NCI-H774 (cell line): Measurements from ENCODE around the gene DDX51.
"Not testable (repeated sequence)": the region's sequence is repeated elsewhere in the genome, so short reads cannot be mapped to it uniquely, and the experiment has no call there.

ENCODE experiments used
- DNase-seq: peaks from one replicate; lab custom pipeline; 2025; lab: John Stamatoyannopoulos, UW

Gene DDX51

GRCh38 chr12:132116709-132117557 lies 27.2 kb downstream of the DDX51 start:
- no peak for DNase-seq

- no peak for DNase-seq
Observed at GRCh38 chr12:132115500-132115899, 28.6 kb downstream of the DDX51 start.

GRCh38 chr12:132114667-132115066 lies 29.5 kb downstream of the DDX51 start:
- DNase-seq: no peak

GRCh38 chr12:132111654-132112304 lies 32.3 kb downstream of the DDX51 start:
- DNase-seq: no peak

- no peak for DNase-seq
Observed at GRCh38 chr12:132110677-132111076, 33.4 kb downstream of the DDX51 start.

- no peak for DNase-seq
Observed at GRCh38 chr12:132109741-132110140, 34.4 kb downstream of the DDX51 start.

GRCh38 chr12:132108211-132108832 lies 35.8 kb downstream of the DDX51 start:
- DNase-seq: no peak

- DNase-seq: no peak
Observed at GRCh38 chr12:132106921-132107320, 37.2 kb downstream of the DDX51 start.

GRCh38 chr12:132105467-132105866 lies 38.7 kb downstream of the DDX51 start:
- DNase-seq: no peak

GRCh38 chr12:132103542-132104308 lies 40.4 kb downstream of the DDX51 start:
- DNase-seq: no peak

- DNase-seq: not testable (repeated sequence)
Observed at GRCh38 chr12:132103072-132103471, 41.0 kb downstream of the DDX51 start.

GRCh38 chr12:132102297-132102696 lies 41.8 kb downstream of the DDX51 start:
- no peak for DNase-seq

- DNase-seq: no peak
Observed at GRCh38 chr12:132100306-132101065, 43.6 kb downstream of the DDX51 start.

GRCh38 chr12:132099739-132100138 lies 44.4 kb downstream of the DDX51 start:
- DNase-seq: no peak

GRCh38 chr12:132095520-132096409 lies 48.4 kb downstream of the DDX51 start:
- DNase-seq: no peak

GRCh38 chr12:132094269-132094891 lies 49.7 kb downstream of the DDX51 start:
- no peak for DNase-seq

- DNase-seq: no peak
Observed at GRCh38 chr12:132089407-132089910, 54.7 kb downstream of the DDX51 start.
